Natural killer cell treated with Interleukin-12 subunit alpha and Interleukin-12 subunit beta and Interleukin-15 and Interleukin-18, amount 100 ng/mL, for 72 hours (primary cell): ENCODE results near the gene ARMC6. TPM values are rescaled to one million over a fixed set of nuclear protein-coding genes. Genes with fewer than 3 reads are reported as not detected.
A peak's percentile ranks its signal among the peaks of the same experiment; 100 is the strongest.

Experiments
- ATAC-seq, 2 donors: fragments of 150-1000 bp; cut with Tn5 transposase in 1 of 2; sonication (Bioruptor Pico), chemical (Tn5 transposase) in 1 of 2; 2 replicates each; pipeline ENCODE4 v1.10.0; 2021
- DNase-seq: peaks from one replicate; pipeline ENCODE4 v3.0.0; 2022; ENCODE audit warnings: low spot score
- H3K27ac Mint-ChIP-seq, 2 donors: 1 replicate in 1 of 2; 2 replicates in 1 of 2; pipeline ENCODE4 v1.8.0; 2022; ENCODE audit warnings: mixed read lengths in 2 of 2, mild to moderate bottlenecking in 1 of 2, moderate library complexity in 1 of 2
- H3K27me3 Mint-ChIP-seq, 2 donors: 1 replicate in 1 of 2; 2 replicates in 1 of 2; pipeline ENCODE4 v1.8.0; 2022; ENCODE audit warnings: mixed read lengths in 2 of 2
- H3K36me3 Mint-ChIP-seq: one replicate; pipeline ENCODE4 v1.8.0; 2022; ENCODE audit warnings: mixed read lengths
- H3K4me1 Mint-ChIP-seq, 2 donors: 1 replicate in 1 of 2; 2 replicates in 1 of 2; pipeline ENCODE4 v1.8.0; 2022; ENCODE audit warnings: low read depth in 2 of 2, mixed read lengths in 2 of 2, mild to moderate bottlenecking in 1 of 2
- H3K4me3 Mint-ChIP-seq: one replicate; pipeline ENCODE4 v1.8.0; 2022; ENCODE audit warnings: mixed read lengths
- H3K9me3 Mint-ChIP-seq: 2 replicates; pipeline ENCODE4 v1.8.0; 2022; ENCODE audit warnings: mixed read lengths
- total RNA-seq, 2 donors: library from RNA; stranded (reverse); gene quantifications; one replicate each; pipeline ENCODE4 v1.2.3, GENCODE V29; 2022

ARMC6 gene
- total RNA-seq, 2 donors from 2014 or later: 22.3 to 43.9 TPM

DNA sequence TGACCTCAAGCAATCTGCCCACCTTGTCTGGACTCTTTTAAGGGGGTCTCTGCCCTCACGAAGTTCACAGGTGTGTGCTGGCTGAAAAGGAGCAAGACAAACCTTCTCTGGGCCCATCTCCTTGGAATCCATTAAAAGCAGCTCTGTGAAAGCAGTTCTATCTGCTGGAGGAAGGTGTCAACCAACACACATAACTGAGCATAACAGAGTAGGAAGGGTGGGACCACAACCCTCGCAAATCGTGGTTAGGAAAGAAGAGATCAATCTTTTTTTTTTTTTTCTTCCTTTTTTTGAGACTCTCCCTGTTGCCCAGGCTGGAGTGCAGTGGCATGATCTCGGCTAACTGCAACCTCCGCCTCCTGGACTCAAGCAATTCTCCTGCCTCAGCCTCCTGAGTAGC lies 1.5 kb upstream of the ARMC6 start:
- Mint-ChIP-seq H3K4me1 (peaks cover 29 to 37% of the 10 kb centered on the region in 2 donors), H3K36me3 (peaks cover 17% of the 10 kb centered on the region), H3K27me3 (no peaks in the 10 kb centered on the region), H3K27ac (peak overlapping the region; percentile 83 to 98), H3K9me3 (no peaks in the 10 kb centered on the region), H3K4me3 (peak overlapping the region; percentile 92)
- ATAC-seq (no peak), DNase-seq (no peak)

DNA sequence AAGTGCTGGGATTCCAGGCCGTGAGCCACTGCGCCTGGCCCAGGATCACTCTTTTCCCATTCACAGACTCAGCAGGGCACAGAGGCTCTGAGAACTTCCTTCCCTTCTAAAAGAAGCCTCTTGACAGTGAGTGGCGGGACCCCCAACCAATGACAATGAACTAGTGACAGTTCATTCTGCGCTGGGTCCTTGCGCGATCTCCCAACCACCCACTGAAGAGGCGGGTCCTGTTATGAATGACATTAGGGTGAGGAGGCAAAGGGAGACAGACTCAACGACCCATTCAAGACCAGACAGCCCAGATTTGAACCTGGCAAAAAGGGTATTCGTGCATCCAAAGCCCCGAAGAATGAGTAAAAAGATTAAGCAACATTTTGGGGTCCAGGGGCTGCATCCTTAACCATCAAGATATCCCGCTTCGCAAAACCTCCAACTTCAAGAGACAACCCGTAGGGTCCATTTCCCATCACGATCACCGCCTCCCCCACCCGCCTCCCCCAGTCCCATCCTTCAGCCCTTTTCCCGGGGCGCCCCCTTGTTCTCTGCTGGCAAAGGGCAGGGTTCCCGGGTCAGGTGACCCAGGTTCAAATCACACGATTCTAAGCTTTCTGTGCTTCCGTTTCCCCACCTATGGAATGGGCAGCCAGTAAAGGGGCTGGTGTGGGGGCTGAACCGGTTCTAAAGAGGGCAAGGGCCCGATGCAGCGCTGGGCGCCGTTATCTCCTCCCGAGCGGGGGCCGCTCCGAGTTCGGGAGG lies 805 bp upstream of the ARMC6 start:
- ATAC-seq: peak; percentile 67 to 72
- peaks cover 12% of the 10 kb centered on the region for H3K36me3 Mint-ChIP-seq

DNA sequence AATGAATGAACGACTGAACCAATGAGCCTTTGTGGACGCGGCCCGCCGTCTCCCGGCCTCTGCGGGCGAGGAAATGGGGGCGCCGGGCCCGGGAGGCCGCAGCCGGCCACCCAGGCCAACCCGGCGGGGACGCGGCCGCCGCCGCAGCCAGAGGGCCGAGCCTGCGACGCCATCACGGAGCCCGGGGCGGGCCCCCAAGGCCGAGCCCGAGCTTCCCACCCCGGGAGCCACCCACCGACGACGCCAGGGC lies 302 bp upstream of the ARMC6 start:
- peak overlapping the region; percentile 92 for H3K4me3 Mint-ChIP-seq
- H3K36me3 Mint-ChIP-seq: peaks cover 9% of the 10 kb centered on the region
- H3K9me3 Mint-ChIP-seq: no peaks in the 10 kb centered on the region
- H3K4me1 Mint-ChIP-seq: peaks cover 20 to 26% of the 10 kb centered on the region in 2 donors
- peak overlapping the region; percentile 83 to 98 for H3K27ac Mint-ChIP-seq
- no peaks in the 10 kb centered on the region for H3K27me3 Mint-ChIP-seq
- DNase-seq (no peak), ATAC-seq (no peak)

More for the DNA sequence above, 805 bp upstream of the ARMC6 start:
- Mint-ChIP-seq H3K9me3 (no peaks in the 10 kb centered on the region), H3K4me3 (peak overlapping the region; percentile 92), H3K27me3 (no peaks in the 10 kb centered on the region), H3K27ac (peak overlapping the region; percentile 83 to 98), H3K4me1 (peaks cover 24 to 31% of the 10 kb centered on the region in 2 donors)
- DNase-seq: peak; percentile 90

DNA sequence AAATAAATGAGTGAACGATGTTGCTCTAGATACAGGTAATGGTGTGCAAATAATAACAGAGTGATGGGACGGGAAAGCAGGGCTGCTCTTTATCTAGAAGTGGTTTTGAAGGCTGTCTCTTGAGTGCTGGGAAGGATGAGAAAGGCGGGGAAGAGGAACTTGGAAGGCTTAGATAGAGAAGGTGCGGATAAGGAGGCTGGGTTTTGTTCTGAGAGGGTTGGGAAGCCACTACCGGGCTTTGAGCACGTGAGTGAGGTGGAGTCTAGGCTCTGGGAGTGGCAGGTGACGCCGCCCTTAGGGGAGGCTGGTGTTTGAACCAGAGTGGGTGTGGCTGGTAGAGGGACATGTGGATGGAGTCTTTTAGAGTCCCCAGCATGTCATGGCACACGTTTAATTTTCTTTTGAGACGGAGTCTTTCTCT lies 811 bp downstream of the ARMC6 start:
- Mint-ChIP-seq H3K4me1 (peaks cover 20 to 27% of the 10 kb centered on the region in 2 donors), H3K9me3 (no peaks in the 10 kb centered on the region), H3K4me3 (peak overlapping the region; percentile 92), H3K27ac (peak overlapping the region; percentile 64 to 83), H3K36me3 (peaks cover 6% of the 10 kb centered on the region), H3K27me3 (no peaks in the 10 kb centered on the region)
- DNase-seq (peak; percentile 72), ATAC-seq (peak; percentile 44 to 62)

DNA sequence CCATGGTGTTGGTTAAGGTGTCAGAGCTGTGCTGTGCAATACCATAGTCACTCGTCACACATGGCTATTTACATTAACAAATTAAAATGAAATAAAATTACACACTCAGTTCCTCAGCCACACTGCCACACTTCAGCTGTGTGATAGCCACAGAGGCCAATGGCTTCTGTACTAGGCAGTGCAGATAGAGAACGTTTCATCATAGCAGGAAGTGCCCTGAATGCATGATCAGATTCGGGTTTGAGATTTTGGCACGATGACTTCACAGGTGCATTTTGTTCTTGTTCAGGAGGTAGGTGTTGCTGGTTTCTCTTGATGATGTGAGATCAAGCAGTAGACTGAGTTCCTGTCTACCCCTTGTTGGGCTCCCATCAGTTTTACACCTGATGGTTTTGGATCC lies 6.5 kb downstream of the ARMC6 start:
- Mint-ChIP-seq H3K4me1 (peaks cover 22 to 24% of the 10 kb centered on the region in 2 donors), H3K36me3 (no peaks in the 10 kb centered on the region), H3K27me3 (no peaks in the 10 kb centered on the region), H3K4me3 (peak overlapping the region; percentile 34), H3K9me3 (no peaks in the 10 kb centered on the region), H3K27ac (peak overlapping the region; percentile 61 to 75)
- DNase-seq (no peak), ATAC-seq (peak; percentile 92 to 93)

DNA sequence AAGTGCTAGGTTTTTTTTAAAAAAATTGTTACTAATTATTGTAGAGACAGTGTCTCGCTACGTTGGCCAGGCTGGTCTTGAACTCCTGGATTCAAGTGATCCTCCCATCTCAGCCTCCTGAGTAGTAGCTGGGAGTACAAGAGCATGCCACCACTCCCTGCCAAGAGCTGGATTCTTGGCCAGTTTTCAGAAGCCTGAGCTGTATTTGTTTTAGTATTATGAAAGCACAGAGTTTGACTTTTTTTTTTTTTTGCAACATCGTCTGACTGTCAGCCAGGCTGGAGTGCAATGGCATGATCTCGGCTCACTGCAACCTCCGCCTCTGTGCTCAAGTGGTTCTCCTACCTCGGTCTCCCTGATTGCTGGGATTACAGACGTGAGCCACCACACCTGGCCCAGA lies 7.0 kb downstream of the ARMC6 start:
- H3K9me3 Mint-ChIP-seq: no peaks in the 10 kb centered on the region
- H3K27ac Mint-ChIP-seq: peak overlapping the region; percentile 61 to 75
- H3K36me3 Mint-ChIP-seq: no peaks in the 10 kb centered on the region
- H3K27me3 Mint-ChIP-seq: no peaks in the 10 kb centered on the region
- peaks cover 22% of the 10 kb centered on the region in 2 donors for H3K4me1 Mint-ChIP-seq
- no peak for DNase-seq
- no peak overlapping the region for H3K4me3 Mint-ChIP-seq
- ATAC-seq: no peak

DNA sequence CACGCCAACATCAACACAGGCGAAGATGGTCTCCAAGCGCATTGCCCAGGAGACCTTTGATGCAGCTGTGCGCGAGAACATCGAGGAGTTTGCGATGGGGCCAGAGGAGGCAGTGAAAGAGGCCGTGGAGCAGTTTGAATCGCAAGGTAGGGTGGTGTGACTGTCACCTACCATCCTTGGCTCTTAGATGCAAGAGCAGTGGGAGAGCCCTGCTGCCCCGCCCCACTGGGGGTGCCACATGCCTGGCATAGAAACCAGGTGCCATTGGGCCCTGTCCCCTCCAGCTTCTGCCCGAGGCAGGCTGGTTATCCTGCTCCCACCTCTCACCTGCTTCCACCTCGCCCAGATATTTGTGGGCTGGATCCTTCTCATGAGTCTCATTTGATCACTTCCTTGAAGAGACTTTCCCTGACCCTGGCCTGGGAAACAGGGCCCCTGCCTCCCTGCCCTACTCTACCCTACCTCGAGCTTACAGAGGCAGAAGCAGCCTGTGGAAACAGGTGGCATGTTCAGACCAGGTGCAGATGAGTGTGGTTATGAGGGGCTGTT lies 9.4 kb downstream of the ARMC6 start:
- Mint-ChIP-seq H3K27ac (no peak overlapping the region), H3K4me1 (peaks cover 18 to 19% of the 10 kb centered on the region in 2 donors), H3K36me3 (no peaks in the 10 kb centered on the region)

DNA sequence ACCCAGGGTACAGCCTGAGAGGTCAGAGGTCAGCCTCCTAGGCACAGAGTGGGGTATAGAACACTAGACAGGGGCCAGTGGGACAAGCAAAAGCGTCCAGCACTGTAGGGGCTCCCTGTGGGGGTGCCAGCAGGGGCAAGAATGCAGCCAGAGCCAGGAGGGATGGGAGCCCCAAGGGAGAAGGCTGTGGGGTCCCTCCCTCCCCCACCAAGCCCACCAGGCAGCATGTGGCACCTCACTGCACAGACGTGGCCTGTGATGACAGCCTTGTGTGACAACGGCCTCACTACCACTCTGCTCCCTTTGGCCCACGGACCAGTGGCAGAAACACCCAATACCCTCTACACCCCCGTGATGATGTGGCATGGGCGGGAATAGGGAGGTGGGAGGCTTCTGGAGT lies 10.1 kb downstream of the ARMC6 start:
- no peak for ATAC-seq
- Mint-ChIP-seq H3K36me3 (no peaks in the 10 kb centered on the region), H3K9me3 (no peaks in the 10 kb centered on the region), H3K4me1 (peaks cover 18 to 19% of the 10 kb centered on the region in 2 donors), H3K4me3 (no peak overlapping the region), H3K27me3 (no peaks in the 10 kb centered on the region), H3K27ac (no peak overlapping the region)
- no peak for DNase-seq

More for the DNA sequence above, 9.4 kb downstream of the ARMC6 start:
- H3K27me3 Mint-ChIP-seq: no peaks in the 10 kb centered on the region
- ATAC-seq: no peak
- no peak overlapping the region for H3K4me3 Mint-ChIP-seq
- no peak for DNase-seq
- no peaks in the 10 kb centered on the region for H3K9me3 Mint-ChIP-seq

DNA sequence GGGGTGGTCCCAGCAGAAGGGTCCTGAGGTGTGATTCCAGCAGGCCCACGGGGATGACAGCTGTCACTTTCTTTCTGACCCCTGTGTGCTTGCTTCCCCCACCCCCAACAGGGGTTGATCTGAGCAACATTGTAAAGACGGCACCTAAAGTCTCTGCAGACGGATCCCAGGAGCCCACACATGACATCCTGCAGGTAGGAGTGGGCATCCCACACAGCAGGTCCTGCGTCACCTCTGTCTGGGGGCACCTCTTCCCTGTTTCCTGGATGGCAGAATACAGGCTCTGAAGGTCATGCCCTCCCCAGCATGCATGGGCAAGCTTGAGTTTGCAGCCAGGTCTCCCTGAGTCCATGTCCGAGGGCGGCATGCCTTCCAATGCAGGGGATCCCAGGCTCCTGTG lies 10.5 kb downstream of the ARMC6 start:
- Mint-ChIP-seq H3K4me3 (no peak overlapping the region), H3K27ac (no peak overlapping the region), H3K9me3 (no peaks in the 10 kb centered on the region), H3K4me1 (peaks cover 18 to 19% of the 10 kb centered on the region in 2 donors), H3K27me3 (no peaks in the 10 kb centered on the region), H3K36me3 (no peaks in the 10 kb centered on the region)
- DNase-seq (peak; percentile 49), ATAC-seq (no peak)

DNA sequence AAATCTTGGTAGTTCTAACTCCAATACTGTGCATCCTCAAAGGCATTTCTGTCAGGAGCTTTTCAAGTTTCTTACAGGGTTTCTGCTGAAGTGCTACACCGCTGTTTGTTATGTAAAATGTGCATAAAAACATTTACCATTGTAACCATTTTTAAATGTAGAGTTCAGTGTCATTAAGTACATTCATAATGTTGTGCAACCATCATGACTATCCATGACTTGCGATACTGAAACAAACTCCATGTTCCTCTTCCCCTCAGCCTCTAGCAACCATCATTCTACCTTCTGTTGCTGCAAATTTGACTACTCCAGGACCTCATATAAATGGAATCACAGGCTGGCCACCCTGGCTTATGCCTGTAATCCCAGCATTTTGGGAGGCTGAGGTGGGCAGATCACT lies 16.0 kb downstream of the ARMC6 start:
- Mint-ChIP-seq H3K36me3 (no peaks in the 10 kb centered on the region), H3K27ac (no peak overlapping the region)

DNA sequence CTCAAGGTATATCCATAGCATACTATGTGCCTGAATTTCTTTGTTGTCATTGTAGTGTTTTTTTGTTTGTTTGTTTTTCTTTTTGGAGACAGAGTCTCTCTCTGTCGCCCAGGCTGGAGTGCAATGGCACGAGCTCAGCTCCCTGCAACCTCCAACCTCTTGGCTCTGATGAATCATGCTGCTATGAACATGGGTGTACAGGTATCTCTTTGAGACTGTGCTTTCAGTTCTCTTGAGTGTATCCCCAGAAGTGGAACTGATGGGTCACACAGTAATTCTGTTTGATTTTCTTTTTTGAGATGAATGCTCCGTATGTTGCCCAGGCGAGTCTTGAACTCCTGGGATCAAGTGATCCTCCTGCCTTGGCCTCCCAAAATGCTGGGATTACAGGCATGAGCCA lies 16.7 kb downstream of the ARMC6 start:
- no peaks in the 10 kb centered on the region for H3K36me3 Mint-ChIP-seq
- no peak for ATAC-seq
- no peak overlapping the region for H3K4me3 Mint-ChIP-seq
- H3K9me3 Mint-ChIP-seq: no peaks in the 10 kb centered on the region
- no peaks in the 10 kb centered on the region for H3K27me3 Mint-ChIP-seq
- H3K27ac Mint-ChIP-seq: no peak overlapping the region
- H3K4me1 Mint-ChIP-seq: peaks cover 0 to 3% of the 10 kb centered on the region in 2 donors
- no peak for DNase-seq

More for the DNA sequence above, 16.0 kb downstream of the ARMC6 start:
- H3K27me3 Mint-ChIP-seq: no peaks in the 10 kb centered on the region
- DNase-seq (no peak), ATAC-seq (no peak)
- no peak overlapping the region for H3K4me3 Mint-ChIP-seq
- H3K4me1 Mint-ChIP-seq: peaks cover 0 to 3% of the 10 kb centered on the region in 2 donors
- no peaks in the 10 kb centered on the region for H3K9me3 Mint-ChIP-seq

DNA sequence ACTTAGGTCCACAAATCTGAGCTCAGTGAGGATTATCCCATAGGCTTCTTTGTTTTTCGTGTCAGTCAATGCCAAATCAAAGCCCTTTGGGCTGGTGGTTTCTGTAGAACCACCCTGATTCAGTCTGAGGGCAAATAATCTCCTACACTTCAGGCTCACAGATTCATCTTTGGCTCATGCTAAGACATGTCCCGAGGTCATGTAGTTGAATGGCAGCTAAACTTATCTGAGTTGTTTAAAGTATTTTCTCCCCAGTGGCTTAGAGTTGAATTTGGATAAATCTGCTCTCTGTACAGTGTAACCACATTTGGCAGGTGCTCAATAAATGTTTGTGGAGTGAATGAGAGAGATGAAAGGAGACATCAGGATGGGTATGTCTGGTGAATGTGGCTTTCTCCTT lies 17.3 kb downstream of the ARMC6 start:
- H3K4me1 Mint-ChIP-seq: peaks cover 0 to 3% of the 10 kb centered on the region in 2 donors

DNA sequence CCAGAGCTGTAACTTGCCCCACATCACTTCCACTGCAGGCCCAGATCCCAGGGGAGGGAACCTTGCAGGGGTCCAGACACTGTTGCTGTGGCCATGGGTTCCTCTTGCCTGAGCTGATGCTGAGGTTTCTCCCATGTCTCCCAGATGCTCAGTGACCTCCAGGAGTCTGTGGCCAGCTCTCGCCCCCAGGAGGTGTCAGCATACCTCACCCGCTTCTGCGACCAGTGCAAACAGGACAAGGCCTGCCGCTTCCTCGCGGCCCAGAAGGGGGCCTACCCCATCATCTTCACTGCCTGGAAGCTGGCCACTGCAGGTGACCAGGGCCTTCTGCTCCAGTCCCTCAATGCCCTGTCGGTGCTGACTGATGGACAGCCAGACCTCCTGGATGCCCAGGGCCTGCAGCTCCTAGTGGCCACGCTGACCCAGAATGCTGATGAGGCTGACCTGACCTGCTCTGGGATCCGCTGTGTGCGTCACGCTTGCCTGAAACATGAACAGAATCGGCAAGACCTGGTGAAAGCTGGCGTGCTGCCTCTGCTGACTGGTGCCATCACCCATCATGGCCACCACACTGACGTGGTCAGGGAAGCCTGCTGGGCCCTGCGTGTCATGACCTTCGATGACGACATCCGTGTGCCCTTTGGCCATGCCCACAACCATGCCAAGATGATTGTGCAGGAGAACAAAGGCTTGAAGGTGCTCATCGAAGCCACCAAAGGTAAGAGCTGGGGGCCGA lies 18.2 kb downstream of the ARMC6 start:
- H3K9me3 Mint-ChIP-seq: no peaks in the 10 kb centered on the region
- H3K4me1 Mint-ChIP-seq: peaks cover 0 to 3% of the 10 kb centered on the region in 2 donors
- ATAC-seq (no peak), DNase-seq (no peak)
- no peaks in the 10 kb centered on the region for H3K36me3 Mint-ChIP-seq
- no peak overlapping the region for H3K27ac Mint-ChIP-seq
- no peaks in the 10 kb centered on the region for H3K27me3 Mint-ChIP-seq
- no peak overlapping the region for H3K4me3 Mint-ChIP-seq

More for the DNA sequence above, 17.3 kb downstream of the ARMC6 start:
- no peak for ATAC-seq
- H3K4me3 Mint-ChIP-seq: no peak overlapping the region
- no peak for DNase-seq
- H3K9me3 Mint-ChIP-seq: no peaks in the 10 kb centered on the region
- no peaks in the 10 kb centered on the region for H3K36me3 Mint-ChIP-seq
- no peaks in the 10 kb centered on the region for H3K27me3 Mint-ChIP-seq
- H3K27ac Mint-ChIP-seq: no peak overlapping the region

DNA sequence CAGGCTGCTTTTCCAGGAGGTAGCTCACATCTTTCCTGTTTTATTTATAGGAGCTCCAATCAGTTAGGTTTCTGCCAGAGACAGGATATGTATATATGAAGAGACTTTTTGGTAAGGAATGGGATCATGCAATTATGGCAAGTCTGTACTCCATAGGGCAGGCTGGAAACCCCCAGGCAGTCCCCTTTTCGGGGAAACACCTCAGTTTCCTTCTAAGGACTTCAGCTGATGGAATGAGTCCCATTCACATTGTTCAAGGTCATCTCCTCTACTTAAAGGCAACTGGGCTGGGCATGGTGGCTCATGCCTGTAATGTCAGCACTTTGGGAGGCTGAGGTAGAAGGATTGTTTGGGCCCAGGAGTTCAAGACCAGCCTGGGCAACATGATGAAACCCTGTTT lies 19.5 kb downstream of the ARMC6 start:
- DNase-seq (no peak), ATAC-seq (no peak)
- Mint-ChIP-seq H3K36me3 (no peaks in the 10 kb centered on the region), H3K4me3 (no peak overlapping the region), H3K4me1 (peaks cover 0 to 3% of the 10 kb centered on the region in 2 donors), H3K27ac (no peak overlapping the region), H3K27me3 (no peaks in the 10 kb centered on the region), H3K9me3 (no peaks in the 10 kb centered on the region)
